LNCaP clone FGC (cell line): ENCODE results near the gene ADI1.
"Not testable (repeated sequence)": the region's sequence is repeated elsewhere in the genome, so short reads cannot be mapped to it uniquely, and the experiment has no call there.

Experiments
- DNase-seq: peaks from one replicate; pipeline ENCODE4 v3.0.0-alpha.2; 2011; ENCODE audit warnings: low read depth
- H3K4me3 ChIP-seq: 2 replicates; pipeline ENCODE4 v1.5.1; 2011; ENCODE audit warnings: mild to moderate bottlenecking, low read depth, low read length, control low read depth
- CTCF ChIP-seq: IDR thresholded peaks from 2 replicates; pipeline ENCODE4 v1.5.1; 2012; ENCODE audit warnings: mild to moderate bottlenecking; ENCODE audit not compliant: control insufficient read depth, insufficient read depth; ENCODE audit errors: extremely low read depth

Gene ADI1

GRCh38 chr2:3493615-3494007, 25.7 kb downstream of the ADI1 start:
- DNase-seq: no peak

GRCh38 chr2:3492951-3493614, 26.2 kb downstream of the ADI1 start:
- no peak for DNase-seq
- no peak for TF ChIP-seq CTCF
- H3K4me3 ChIP-seq: no peak overlapping the region

More at GRCh38 chr2:3493615-3494007, 25.7 kb downstream of the ADI1 start:
- H3K4me3 ChIP-seq: no peak overlapping the region
- TF ChIP-seq CTCF: no peak

GRCh38 chr2:3492475-3492787, 26.9 kb downstream of the ADI1 start:
- H3K4me3 ChIP-seq, DNase-seq: not testable (repeated sequence)

GRCh38 chr2:3491716-3492474, 27.4 kb downstream of the ADI1 start:
- TF ChIP-seq CTCF: no peak
- DNase-seq: no peak
- no peak overlapping the region for H3K4me3 ChIP-seq

- no peak for DNase-seq
- TF ChIP-seq CTCF: no peak
- H3K4me3 ChIP-seq: no peak overlapping the region
These were observed 28.0 kb downstream of the ADI1 start for GRCh38 chr2:3491306-3491705.

- no peak overlapping the region for H3K4me3 ChIP-seq
- no peak for TF ChIP-seq CTCF
- DNase-seq: no peak
These were observed 28.9 kb downstream of the ADI1 start for GRCh38 chr2:3490191-3491170.

GRCh38 chr2:3489764-3490115, 29.6 kb downstream of the ADI1 start:
- DNase-seq: no peak
- no peak for TF ChIP-seq CTCF
- H3K4me3 ChIP-seq: no peak overlapping the region
